NCI-H1436 treated with DMSO at 0.1 percent for 48 hours (cell line): ENCODE results near the gene CTDSP2.

Experiments
- DNase-seq: peaks from one replicate; lab custom pipeline; 2025; lab: John Stamatoyannopoulos, UW

Gene CTDSP2

GRCh38 chr12:57815177-57816000, 31.1 kb downstream of the CTDSP2 start:
- DNase-seq: peak; percentile 30

GRCh38 chr12:57813971-57814772, 32.4 kb downstream of the CTDSP2 start:
- DNase-seq: no peak

GRCh38 chr12:57813111-57813970, 33.2 kb downstream of the CTDSP2 start:
- DNase-seq: no peak

- DNase-seq: no peak
Measured at GRCh38 chr12:57811028-57811755, 35.3 kb downstream of the CTDSP2 start.

- no peak for DNase-seq
Measured at GRCh38 chr12:57810450-57810849, 36.1 kb downstream of the CTDSP2 start.

GRCh38 chr12:57809425-57809824, 37.1 kb downstream of the CTDSP2 start:
- no peak for DNase-seq

- DNase-seq: no peak
Measured at GRCh38 chr12:57808351-57808750, 38.2 kb downstream of the CTDSP2 start.

GRCh38 chr12:57807285-57807684, 39.2 kb downstream of the CTDSP2 start:
- no peak for DNase-seq

GRCh38 chr12:57806677-57807076, 39.9 kb downstream of the CTDSP2 start:
- DNase-seq: no peak

- DNase-seq: peak; percentile 23
Measured at GRCh38 chr12:57803319-57803893, 43.1 kb downstream of the CTDSP2 start.

- no peak for DNase-seq
Measured at GRCh38 chr12:57802607-57803006, 43.9 kb downstream of the CTDSP2 start.

- DNase-seq: no peak
Measured at GRCh38 chr12:57800965-57801364, 45.6 kb downstream of the CTDSP2 start.

- no peak for DNase-seq
Measured at GRCh38 chr12:57797933-57798332, 48.6 kb downstream of the CTDSP2 start.

GRCh38 chr12:57796996-57797395, 49.5 kb downstream of the CTDSP2 start:
- DNase-seq: no peak

- DNase-seq: no peak
Measured at GRCh38 chr12:57795354-57795753, 51.2 kb downstream of the CTDSP2 start.

GRCh38 chr12:57793920-57794319, 52.6 kb downstream of the CTDSP2 start:
- no peak for DNase-seq

GRCh38 chr12:57783861-57784260, 62.7 kb downstream of the CTDSP2 start:
- DNase-seq: no peak

- no peak for DNase-seq
Measured at GRCh38 chr12:57783466-57783801, 63.1 kb downstream of the CTDSP2 start.

GRCh38 chr12:57782608-57783465, 63.7 kb downstream of the CTDSP2 start, which contains the start of gene TSFM:
TSS of gene TSFM (plus strand) at chr12:57782787. CDS start at chr12:57782802, 15 bp downstream.
- DNase-seq: peak; percentile 39

GRCh38 chr12:57782243-57782607, 64.3 kb downstream of the CTDSP2 start:
- no peak for DNase-seq
